Right cardiac atrium (tissue), 5 donors: Measurements from ENCODE around the gene PAQR7. TPM values are rescaled to one million over a fixed set of nuclear protein-coding genes. Genes with fewer than 3 reads are reported as not detected.

Experiments
- ATAC-seq, 2 donors: fragments of 200-7000 bp; cut with Tn5 transposase; one replicate each; pipeline versions ENCODE4 v1.8.0 to v1.9.1; 2020; ENCODE audit warnings: moderate library complexity in 2 of 2, mild to moderate bottlenecking in 1 of 2
- DNase-seq, 3 donors: peaks; one replicate each; pipeline ENCODE4 v3.0.0-alpha.2; 2020
- H3K27ac ChIP-seq: one replicate; pipeline ENCODE4 v1.5.1; 2013; ENCODE audit warnings: mild to moderate bottlenecking, low read length, control low read depth, moderate library complexity
- H3K27me3 ChIP-seq: one replicate; pipeline ENCODE4 v1.6.1; 2013; ENCODE audit not compliant: control insufficient read depth, insufficient read depth
- H3K4me1 ChIP-seq: one replicate; pipeline ENCODE4 v1.6.1; 2013; ENCODE audit warnings: low read length; ENCODE audit not compliant: control insufficient read depth, insufficient read depth
- H3K4me3 ChIP-seq: one replicate; pipeline ENCODE4 v1.5.1; 2013; ENCODE audit warnings: low read length, control low read depth
- H3K9me3 ChIP-seq: one replicate; pipeline ENCODE4 v1.6.1; 2013; ENCODE audit warnings: low read length; ENCODE audit not compliant: control insufficient read depth
- WGBS: extraction: QIAGEN DNeasy Blood & Tissue Kit; methylation state at CpG from one replicate; pipeline ENCODE4 v1.1.7; 2013; 5-methylcytosine and 5-hydroxymethylcytosine counted together
- intact Hi-C, 4 donors: fragments of 100-400 bp; cut with DNase I; formaldehyde crosslinking; loops; one replicate each; pipeline versions ENCODE4 v1.11.0 to v1.14.0; 2022 to 2023
- microRNA-seq, 2 donors: library from miRNA; unstranded; fragments of <30 nt; microRNA quantifications; one replicate each; pipeline ENCODE4 v1.2.0, GENCODE V29; 2020 to 2021
- polyA plus RNA-seq: library from polyadenylated mRNA; stranded (reverse); fragments of 200-250 nt; gene quantifications from one replicate; pipeline ENCODE4 v1.2.3, GENCODE V29; 2013
- total RNA-seq, 4 donors: library from RNA; stranded (reverse); fragmentation: NEBNext Ultra II Directional; extraction: Animal tissue kit (Norgen Biotek cat#: 25700); gene quantifications; one replicate each; pipeline ENCODE4 v1.2.1, GENCODE V29; 2021
- donor health status: healthy with polysubstance abuse.
- donor health status: DM: no; HTN: yes; CAD: no.
- donor health status: DM: no; HTN: no; CAD: no.
- donor health status: DM: no; HTN: yes; CAD: no; lungs with severe emphysema.
- donor health status: DM: yes; HTN: yes; CAD: no.

PAQR7 gene
- total and polyA plus RNA-seq, 5 donors = 1.5 to 3.1 (median 2.8) TPM

- no peak for DNase-seq
- intact Hi-C loops = loop anchor here in 2 of 4 donors (10.0 kb wide), 2 partner anchors 270 to 570 kb away; partner anchors contain the start of genes LDLRAP1 (in 1 of the 2) and RSRP1 (in 1 of the 2)
- no peaks in the 10 kb centered on the region for H3K27me3 ChIP-seq
- no peak for ATAC-seq
- H3K4me1 ChIP-seq = peaks cover 2% of the 10 kb centered on the region
- no peak overlapping the region for H3K4me3 ChIP-seq
- H3K27ac ChIP-seq = no peak overlapping the region
- 92% methylated on average over 7 of the region's 7 CpGs for WGBS
- no peaks in the 10 kb centered on the region for H3K9me3 ChIP-seq
Observed at GRCh38 chr1:25814549-25815087, 60.9 kb downstream of the PAQR7 start.

- Histone ChIP-seq H3K27me3 (no peaks in the 10 kb centered on the region), H3K27ac (no peak overlapping the region), H3K4me3 (no peak overlapping the region), H3K4me1 (peaks cover under 1% of the 10 kb centered on the region), H3K9me3 (no peaks in the 10 kb centered on the region)
- DNase-seq (no peak), ATAC-seq (no peak)
- intact Hi-C loops = loop anchor here in 2 of 4 donors (10.0 kb wide), 2 partner anchors 269 to 569 kb away; partner anchors contain the start of genes LDLRAP1 (in 1 of the 2) and RSRP1 (in 1 of the 2)
- 91% methylated on average over 24 of the region's 24 CpGs for WGBS
Observed at GRCh38 chr1:25813734-25814471, 61.6 kb downstream of the PAQR7 start.

- H3K9me3 ChIP-seq = no peaks in the 10 kb centered on the region
- DNase-seq (no peak), ATAC-seq (no peak)
- no peaks in the 10 kb centered on the region for H3K27me3 ChIP-seq
- H3K4me1 ChIP-seq = no peaks in the 10 kb centered on the region
- intact Hi-C loops = loop anchor here in 2 of 4 donors (10.0 kb wide), 2 partner anchors 268 to 568 kb away; partner anchors contain the start of genes LDLRAP1 (in 1 of the 2) and RSRP1 (in 1 of the 2)
- H3K27ac ChIP-seq = no peak overlapping the region
- WGBS = 82% methylated on average over 11 of the region's 11 CpGs
- no peak overlapping the region for H3K4me3 ChIP-seq
Observed at GRCh38 chr1:25813071-25813733, 62.3 kb downstream of the PAQR7 start.

Small RNA genes within 50 kb of the gene (microRNA-seq; reads per million reads assigned to microRNA genes)
- 0 reads per million in 2 donors for gene MIR3917

Other genes with a start within 250 kb of the PAQR7 start
- gene SELENON, start 75.5 kb downstream of the PAQR7 start, total RNA-seq = 10 to 100 TPM; 34.7 to 48.2 (median 40.5) TPM
- gene SELENON, start 75.5 kb downstream of the PAQR7 start, polyA plus RNA-seq = 26.4 TPM
- 100 to 1,000 TPM; 125 to 195 (median 180) TPM for gene MTFR1L, start 55.8 kb downstream of the PAQR7 start, total RNA-seq
- gene MTFR1L, start 55.8 kb downstream of the PAQR7 start, polyA plus RNA-seq = 130 TPM
- under 1 TPM in 1 of 4 donors, not detected in 3; 0.34 TPM for gene AUNIP, start 16.3 kb downstream of the PAQR7 start, total RNA-seq
- not detected for gene AUNIP, start 16.3 kb downstream of the PAQR7 start, polyA plus RNA-seq
- gene STMN1, start 30.7 kb upstream of the PAQR7 start, total RNA-seq = 10 to 100 TPM; 10.3 to 20.2 (median 16.0) TPM
- gene STMN1, start 30.7 kb upstream of the PAQR7 start, polyA plus RNA-seq = 20.7 TPM
- 1 to 10 TPM; 3.9 to 5.6 (median 4.2) TPM for gene PAFAH2, start 122.4 kb upstream of the PAQR7 start, total RNA-seq
- 2.0 TPM for gene PAFAH2, start 122.4 kb upstream of the PAQR7 start, polyA plus RNA-seq
- gene EXTL1, start 146.1 kb upstream of the PAQR7 start, total RNA-seq = 1 to 10 TPM in 3 of 4 donors, under 1 TPM in 1; 0.78 to 4.3 (median 2.7) TPM
- gene EXTL1, start 146.1 kb upstream of the PAQR7 start, polyA plus RNA-seq = 2.2 TPM
- gene SLC30A2, start 170.4 kb upstream of the PAQR7 start, total RNA-seq = under 1 TPM; 0.24 to 0.48 (median 0.41) TPM
- 0.36 TPM for gene SLC30A2, start 170.4 kb upstream of the PAQR7 start, polyA plus RNA-seq
- gene TRIM63, start 191.9 kb upstream of the PAQR7 start, total RNA-seq = 100 to 1,000 TPM; 121 to 194 (median 155) TPM
- 184 TPM for gene TRIM63, start 191.9 kb upstream of the PAQR7 start, polyA plus RNA-seq
- gene PDIK1L, start 236.1 kb upstream of the PAQR7 start, total RNA-seq = 1 to 10 TPM; 3.7 to 5.2 (median 4.5) TPM
- 1.1 TPM for gene PDIK1L, start 236.1 kb upstream of the PAQR7 start, polyA plus RNA-seq